HG02678 (cell line): Measurements from ENCODE around the gene FOXL1.
"Not testable (repeated sequence)": the region's sequence is repeated elsewhere in the genome, so short reads cannot be mapped to it uniquely, and the experiment has no call there.

Source experiments
- ATAC-seq: cut with Tn5 transposase; IDR thresholded peaks from one replicate; pipeline ENCODE4 v1.9.1; 2021; ENCODE audit warnings: mild to moderate bottlenecking, moderate library complexity; ENCODE audit not compliant: unreplicated experiment

Gene FOXL1

DNA sequence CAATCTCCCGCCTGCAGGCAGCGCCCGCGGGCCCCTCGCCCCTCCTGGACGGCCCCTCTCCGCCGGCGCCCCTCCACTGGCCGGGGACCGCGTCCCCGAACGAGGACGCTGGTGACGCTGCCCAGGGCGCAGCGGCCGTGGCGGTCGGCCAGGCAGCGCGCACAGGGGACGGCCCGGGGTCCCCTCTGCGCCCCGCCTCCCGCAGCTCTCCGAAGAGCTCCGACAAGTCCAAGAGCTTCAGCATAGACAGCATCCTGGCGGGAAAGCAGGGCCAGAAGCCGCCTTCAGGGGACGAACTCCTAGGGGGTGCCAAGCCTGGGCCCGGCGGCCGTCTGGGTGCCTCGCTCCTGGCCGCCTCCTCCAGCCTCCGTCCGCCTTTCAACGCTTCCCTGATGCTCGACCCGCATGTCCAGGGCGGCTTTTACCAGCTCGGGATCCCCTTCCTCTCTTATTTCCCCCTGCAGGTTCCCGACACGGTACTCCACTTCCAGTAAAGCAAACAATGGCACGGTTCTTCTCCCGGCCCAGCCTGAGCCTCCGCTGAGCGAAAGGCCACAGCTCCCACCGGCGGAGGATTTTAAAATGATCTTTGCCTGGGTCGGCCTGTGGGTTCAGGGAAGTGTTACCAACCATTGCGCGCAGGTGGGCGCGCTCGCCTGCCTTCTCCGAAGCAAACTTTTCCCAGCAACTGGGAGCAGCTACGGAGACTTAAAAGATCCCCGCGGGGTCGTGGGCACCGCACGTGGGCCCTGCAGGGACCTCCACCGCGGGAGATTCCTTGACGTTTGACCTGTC is 1.1 kb downstream of the FOXL1 start:
- ATAC-seq = no peak

- no peak for ATAC-seq
These were observed 1.9 kb downstream of the FOXL1 start for GRCh38 chr16:86580063-86580790.

GRCh38 chr16:86580791-86581170 is 2.4 kb downstream of the FOXL1 start:
- ATAC-seq = no peak

GRCh38 chr16:86581458-86581857 is 3.1 kb downstream of the FOXL1 start:
- ATAC-seq = no peak

DNA sequence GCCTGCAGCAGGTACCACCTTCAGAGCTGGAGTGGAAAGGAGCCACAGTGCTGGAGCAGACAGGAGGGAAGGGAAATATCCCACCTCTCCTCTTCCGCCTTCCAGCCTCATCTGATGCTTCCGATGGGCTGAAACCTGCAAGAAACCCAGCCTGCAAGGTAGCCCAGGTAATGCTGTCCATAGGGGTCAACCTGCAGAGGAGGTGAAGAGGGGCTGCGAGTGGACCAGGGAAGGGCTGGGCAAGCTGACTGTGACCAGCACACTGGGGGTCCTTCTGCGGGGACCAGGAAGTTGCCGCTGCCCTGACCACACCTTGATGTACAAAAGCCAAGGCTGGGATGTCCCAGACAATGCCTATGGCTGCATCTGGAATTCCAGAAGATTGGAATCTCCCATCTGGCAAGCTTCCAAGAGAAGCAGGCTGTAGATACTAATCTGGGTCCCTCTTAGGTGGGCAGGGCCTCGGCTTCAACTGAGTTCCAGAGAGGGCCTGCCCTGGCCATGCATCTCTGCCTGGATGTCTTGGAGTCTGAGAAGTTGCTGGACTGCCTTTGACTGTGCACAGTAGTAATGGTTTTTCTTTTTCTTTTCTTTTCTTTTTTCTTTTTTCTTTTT is 5.8 kb downstream of the FOXL1 start:
- no peak for ATAC-seq

DNA sequence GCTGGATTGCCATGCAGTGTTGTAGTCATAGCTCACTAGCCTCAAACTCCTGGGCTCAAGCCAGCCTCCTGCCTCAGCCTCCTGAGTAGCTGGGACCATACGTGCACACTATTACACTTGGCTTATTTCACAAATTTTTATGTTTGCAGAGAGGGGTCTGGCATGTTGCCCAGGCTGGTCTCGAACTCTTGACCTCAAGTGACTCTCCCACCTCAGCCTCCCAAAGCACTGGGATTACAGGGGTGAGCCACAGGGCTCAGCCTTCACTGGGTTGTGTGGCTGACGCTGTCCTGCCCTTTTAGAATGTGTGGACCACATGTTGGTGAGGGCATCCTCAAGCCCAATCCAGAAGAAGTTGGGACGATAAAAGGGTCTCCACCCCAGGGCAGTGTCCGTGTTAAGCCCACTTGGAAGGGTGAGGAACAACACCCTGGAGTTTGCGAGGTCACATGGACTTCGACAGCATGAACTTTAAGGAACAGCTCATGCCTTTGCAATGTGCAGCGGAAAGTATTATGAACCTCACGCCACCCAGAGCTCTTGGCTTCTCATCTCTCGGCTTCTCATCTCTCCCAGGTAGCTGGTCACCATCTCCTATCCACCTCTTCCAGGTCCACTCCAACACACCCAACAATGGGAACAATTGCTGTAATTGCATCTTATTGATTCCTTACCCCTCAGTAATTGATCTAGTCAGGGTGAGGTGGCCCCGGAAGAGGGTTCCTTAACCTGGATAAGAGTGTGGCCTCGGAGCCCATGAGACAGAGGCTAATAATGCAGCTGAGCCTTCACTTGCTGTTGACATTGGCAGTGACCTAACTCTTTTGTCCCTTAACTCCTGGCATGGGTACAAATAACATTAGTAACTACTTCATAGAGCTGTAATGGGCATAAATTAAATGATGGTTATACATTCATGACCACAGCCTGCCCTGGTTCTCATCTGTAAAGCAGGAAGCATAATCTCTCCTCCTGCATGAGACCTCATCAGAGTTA is 6.7 kb downstream of the FOXL1 start:
- ATAC-seq = no peak

GRCh38 chr16:86585821-86586611 is 7.7 kb downstream of the FOXL1 start:
- ATAC-seq = no peak

DNA sequence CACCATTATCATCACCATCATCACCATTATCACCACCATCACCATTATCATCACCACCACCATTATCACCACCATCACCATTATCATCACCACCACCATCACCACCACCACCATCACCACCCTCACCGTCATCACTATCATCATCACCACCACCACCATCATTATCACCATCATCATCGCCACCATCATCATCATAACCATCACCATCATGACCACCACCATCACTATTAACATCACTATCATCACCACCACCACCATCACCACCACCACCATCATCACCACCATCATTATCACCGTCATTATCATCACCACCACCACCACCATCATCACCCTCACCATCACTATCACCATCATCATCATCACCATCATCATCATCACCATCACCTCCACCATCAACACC is 9.1 kb downstream of the FOXL1 start:
- no peak for ATAC-seq

GRCh38 chr16:86587955-86588354 is 9.6 kb downstream of the FOXL1 start:
- ATAC-seq = not testable (repeated sequence)

DNA sequence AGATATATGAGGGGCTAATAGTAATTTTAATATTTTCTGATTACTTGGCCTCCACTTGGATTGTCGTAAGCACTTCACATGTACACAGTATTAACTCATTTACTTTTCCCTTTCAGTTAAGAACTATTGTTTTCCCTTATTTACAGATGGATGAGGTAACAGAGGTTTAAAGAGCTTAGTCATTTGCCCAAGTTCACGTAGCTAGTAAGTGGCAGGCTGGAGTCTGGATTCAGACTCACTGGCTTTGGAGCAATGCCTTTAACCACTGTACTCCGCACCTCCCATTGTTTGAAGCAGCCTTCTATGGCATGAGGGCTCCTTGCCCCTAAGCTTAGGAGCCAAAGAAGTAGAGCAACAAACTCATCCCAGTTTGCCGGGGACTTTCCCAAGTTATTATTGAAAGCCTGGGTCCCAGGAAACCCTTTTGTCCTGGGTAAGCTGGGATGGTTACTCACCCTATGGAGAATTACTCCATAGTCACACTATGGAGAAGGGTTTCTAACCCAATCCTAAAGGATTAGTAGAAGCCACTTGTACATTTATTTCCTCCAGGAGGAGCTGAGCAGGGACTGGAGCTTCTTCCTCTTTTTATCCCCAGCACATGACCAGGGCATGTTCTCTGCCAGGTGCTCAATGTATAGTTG is 12.3 kb downstream of the FOXL1 start:
- no peak for ATAC-seq

DNA sequence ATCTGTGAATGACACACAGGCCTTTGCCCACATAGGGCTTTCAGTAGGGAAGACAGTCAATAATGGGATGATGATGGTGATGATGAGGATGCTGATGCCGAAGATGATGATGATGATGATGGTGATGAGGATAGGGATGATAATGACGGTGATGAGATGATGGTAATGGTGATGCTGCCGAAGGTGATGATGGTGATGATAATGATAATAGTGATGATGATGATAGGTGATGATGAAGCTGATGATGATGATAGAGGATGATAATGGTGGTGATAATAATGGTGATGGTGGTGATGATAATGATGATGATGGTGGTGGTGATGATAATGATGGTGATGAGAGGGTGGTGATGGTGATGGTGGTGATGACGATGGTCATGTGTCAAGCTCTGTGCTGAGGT is 12.9 kb downstream of the FOXL1 start:
- ATAC-seq = no peak

DNA sequence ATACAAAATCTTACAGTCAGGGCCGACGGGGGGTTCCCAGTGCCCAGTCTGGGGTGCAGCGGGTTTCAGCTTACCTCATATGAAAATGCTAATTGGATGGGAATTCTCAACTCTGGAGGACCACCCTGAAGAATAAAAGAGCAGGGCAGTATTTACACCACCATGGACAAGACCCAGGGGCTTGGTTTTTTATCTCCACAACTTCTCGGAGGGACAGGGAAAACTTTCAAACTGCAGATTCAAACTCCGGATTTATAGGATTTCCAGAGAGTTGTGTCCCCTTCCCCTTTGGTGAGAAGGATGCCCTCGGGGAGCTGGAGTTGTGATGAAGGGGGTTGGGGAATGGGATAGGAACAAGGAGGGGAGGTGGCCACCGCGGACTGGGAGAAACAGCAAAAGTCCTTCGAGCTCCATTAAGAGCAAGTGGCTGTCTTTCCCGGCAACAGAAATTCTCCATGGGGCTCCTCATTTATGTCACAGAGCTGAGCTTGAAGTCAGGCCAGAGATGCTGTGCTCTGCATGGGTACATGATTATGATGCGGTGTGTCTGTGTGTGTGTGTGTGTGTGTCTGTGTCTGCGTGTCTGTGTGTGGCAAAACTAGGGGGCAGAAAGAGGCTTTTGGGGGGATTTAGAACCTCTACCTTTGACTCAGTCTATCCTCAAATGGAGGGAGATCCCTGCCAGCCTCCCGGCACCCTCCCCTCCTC is 15.7 kb downstream of the FOXL1 start:
- no peak for ATAC-seq

- ATAC-seq = no peak
These were observed 16.4 kb downstream of the FOXL1 start for GRCh38 chr16:86594721-86595120.

- ATAC-seq = no peak
These were observed 17.7 kb downstream of the FOXL1 start for GRCh38 chr16:86595983-86596605.

DNA sequence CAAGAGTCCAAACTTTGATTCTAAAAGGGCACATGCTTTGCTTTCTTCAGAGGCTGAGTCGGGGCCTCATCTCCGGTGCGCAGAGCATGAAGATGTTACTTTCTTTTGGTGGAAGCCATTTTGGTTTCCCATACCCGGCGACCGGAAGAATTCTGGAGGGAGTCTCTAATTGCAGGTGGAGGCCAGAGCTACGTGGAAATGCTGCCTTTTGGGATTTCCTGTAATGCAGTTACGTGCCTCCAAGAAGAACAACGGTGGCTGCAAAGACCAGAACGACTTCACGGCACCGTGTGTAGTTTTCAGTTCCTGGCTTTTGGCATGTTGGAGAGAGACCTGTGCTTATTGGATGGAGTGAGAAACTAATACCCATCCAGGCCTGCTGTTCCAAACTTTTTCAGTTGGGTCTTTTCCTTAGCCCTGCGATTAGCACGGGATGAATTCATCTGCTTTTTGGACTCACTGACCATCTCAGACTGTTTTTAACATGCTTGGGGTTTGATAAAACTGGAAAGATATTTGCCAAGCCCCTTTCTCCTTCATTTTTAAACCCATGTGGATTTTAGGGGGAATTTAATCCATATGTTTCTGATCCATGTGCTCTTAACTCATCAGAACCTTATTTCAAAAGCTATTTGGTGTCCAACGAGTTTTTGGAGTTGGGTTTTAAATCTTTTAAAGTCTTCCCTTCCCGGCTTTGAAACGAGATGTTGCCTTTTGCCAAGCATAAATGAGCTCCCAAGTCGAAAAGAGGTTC is 19.0 kb downstream of the FOXL1 start:
- no peak for ATAC-seq

DNA sequence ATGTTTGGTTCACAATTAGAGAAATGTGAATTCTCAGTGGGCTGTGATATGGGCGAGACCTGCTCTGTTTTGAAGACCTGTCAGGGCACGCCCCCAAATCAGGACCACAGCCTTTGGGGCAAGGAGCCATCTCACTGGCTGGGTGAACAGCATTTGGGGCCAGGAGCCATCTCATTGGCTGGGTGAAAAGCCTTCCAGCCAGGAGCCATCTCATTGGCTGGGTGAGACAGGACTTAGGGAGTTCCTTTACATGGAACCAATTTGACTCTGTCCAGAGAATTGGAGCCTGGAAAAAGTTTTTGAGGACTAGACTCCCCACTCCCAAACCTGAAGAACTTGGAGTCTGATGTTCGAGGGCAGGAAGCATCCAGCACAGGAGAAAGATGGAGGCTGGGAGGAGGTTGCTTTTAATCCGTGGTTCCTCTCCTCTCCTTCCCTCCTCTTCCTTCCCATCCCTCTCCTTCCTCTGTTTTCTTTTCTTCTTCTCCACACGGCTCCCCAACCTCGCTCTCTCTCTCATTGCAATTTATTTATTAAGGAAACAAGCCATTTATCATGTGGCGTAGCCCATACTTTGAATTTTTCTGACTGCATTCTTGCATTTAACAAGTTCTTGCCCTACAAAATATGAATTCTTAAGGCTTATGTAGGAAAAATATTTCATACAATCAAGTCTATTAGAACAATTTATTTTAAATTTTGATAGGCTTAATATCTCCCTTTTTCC is 19.7 kb downstream of the FOXL1 start:
- no peak for ATAC-seq
